HPDE6-E6E7 (cell line): ENCODE results near the gene BTD.

Experiments used
- DNase-seq: peaks from one replicate; pipeline ENCODE4 v3.0.0; 2011; ENCODE audit warnings: missing footprints; ENCODE audit errors: extremely low spot score

BTD gene

GRCh38 chr3:15636028-15636709 lies 34.6 kb downstream of the BTD start:
- DNase-seq: peak; percentile 19

GRCh38 chr3:15637131-15637951 lies 35.8 kb downstream of the BTD start:
- DNase-seq: no peak

DNA sequence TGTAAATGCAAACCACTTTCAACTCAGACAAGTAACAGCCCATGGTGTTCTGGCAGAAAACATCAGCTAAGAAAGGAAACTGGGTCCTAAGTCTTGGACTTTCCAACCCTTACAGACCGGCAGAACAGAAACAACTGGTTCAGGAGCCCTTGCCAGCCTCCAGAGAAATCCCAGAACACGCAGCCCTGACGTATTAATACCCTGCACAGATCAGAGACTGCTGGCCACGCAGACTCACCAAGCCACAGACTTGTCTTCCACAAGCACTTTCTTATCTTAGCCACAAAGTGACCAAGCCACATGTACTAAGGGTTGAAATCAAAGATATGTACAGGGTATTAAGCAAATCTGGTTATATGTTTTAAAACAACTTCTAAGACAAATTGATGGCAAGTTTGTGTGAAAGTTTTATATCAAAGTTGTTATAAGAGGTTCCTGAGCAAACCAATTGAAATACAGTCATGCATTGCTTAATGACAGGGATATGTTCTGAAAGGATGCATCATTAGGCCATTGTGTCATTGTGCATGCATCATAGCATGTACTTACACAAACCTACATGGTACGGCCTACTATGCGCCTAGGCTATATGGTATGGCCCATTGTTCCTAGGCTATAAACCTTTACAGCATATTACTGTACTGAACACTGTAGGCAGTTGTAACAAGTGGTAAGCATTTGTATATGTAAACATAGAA lies 36.8 kb downstream of the BTD start:
- no peak for DNase-seq

DNA sequence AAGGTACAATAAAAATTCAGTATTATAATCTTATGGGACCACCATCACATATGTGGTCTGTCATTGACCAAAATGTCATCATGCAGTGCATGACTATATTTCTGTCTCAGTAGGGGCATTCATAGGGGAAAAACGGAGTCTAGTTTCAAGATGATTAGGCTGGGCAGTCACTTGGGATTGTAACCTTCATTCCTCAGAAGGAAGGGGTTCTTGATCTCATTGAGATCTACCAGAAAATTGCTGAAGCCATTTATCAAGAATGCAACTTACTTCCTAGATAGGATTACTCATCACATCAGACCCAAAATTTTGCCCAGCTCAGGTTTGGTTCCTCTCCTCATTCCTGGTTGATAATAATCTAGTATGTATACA lies 37.3 kb downstream of the BTD start:
- DNase-seq: no peak

DNA sequence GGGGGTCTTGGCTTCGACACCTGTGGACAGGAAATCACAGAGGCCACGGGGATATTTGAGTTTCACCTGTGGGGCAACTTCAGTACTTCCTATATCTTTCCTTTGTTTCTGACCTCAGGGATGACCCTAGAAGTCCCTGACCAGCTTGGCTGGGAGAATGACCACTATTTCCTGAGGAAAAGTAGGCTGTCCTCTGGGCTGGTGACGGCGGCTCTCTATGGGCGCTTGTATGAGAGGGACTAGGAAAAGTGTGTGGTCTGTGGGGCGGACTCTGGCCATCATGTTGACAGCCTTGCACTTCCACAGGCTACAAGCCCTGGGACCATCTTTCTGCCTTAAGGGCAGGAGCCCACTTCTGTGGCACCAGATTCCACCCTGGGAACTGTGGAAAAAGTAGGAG lies 43.7 kb downstream of the BTD start:
- DNase-seq: no peak

DNA sequence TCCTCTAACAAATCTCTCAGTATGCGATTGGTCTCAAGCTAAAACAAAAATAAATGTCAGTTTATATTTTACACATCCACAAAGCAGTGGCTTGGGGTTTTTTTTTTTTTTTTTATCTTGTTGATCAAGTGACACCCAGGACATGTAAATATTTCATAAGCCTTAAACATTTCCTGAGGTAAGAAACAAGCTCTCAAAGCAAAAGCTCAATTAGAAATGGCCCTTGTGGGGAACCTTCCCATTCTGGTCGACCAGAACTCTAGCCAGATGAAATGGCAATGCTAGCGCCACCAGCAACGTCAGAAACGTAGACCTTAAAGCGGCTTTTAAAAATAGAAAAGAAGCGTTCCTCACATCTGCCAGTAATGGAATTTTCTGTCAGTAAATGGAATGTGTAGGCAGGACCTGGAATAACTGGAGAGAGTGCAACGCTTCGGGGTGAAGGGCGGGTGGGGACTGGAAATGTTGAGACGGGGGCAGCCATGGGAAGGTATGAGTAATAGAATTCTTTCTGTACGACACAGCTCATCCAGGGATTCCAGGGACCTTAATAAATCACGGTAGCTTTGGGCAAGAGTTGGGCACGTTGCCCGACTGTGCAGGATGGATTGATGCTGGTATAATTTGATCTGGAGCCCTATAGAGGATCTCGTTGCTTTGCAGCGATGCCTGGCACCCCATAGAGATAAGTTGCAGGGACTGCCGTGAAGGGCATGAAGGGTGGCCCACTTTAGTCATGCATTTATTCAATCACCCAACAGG lies 44.4 kb downstream of the BTD start:
- DNase-seq: no peak

GRCh38 chr3:15646851-15647511 lies 45.4 kb downstream of the BTD start:
- peak; percentile 6 for DNase-seq

DNA sequence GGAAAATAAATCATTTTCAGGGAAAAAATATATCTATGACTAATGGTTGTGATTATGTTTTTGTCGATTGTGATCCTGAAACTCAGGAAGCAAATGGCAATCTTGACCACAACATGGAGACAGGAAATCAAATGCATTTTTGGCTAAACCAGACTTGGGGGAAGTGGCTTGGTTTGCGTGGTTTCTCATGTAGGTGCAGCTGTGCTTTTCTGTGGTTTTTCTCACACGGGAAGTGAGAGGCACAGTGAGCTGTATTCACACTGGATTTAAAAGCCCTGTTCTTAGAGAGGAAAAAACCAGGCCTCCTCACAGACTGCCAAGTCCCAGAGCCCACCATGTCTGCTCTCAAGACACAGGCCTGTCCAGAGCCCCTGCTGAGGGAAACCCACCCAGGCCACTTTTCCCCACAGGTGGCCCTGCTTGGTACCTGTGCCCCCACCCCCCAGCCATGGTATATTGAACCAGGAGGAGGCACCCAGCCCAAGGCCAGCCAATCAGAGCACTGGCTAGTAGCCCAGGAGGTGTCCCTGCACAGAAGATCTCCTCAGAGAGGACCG lies 46.1 kb downstream of the BTD start:
- DNase-seq: no peak

GRCh38 chr3:15649341-15649740 lies 47.8 kb downstream of the BTD start:
- no peak for DNase-seq

DNA sequence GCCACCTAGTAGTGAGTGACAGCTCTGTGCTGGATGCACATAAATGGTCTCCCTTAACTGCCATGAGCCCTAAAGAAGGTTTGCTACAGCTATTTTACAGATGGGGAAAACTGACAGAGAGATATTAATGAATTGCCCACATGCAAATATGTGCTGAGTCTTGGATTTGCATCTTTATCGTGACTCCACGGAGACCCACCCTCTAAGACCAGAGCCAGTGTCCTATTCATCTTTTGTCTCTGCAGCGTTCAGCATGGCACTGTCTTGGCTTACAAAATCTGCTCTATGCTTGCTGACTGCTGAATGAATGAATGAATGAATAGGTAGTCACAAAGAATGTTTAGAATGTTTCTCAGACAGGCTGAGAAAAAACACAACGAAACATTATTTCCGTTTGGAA lies 48.3 kb downstream of the BTD start:
- no peak for DNase-seq

GRCh38 chr3:15651396-15651795 lies 49.9 kb downstream of the BTD start:
- DNase-seq: no peak

- no peak for DNase-seq
Observed at GRCh38 chr3:15653321-15653720, 51.8 kb downstream of the BTD start.

DNA sequence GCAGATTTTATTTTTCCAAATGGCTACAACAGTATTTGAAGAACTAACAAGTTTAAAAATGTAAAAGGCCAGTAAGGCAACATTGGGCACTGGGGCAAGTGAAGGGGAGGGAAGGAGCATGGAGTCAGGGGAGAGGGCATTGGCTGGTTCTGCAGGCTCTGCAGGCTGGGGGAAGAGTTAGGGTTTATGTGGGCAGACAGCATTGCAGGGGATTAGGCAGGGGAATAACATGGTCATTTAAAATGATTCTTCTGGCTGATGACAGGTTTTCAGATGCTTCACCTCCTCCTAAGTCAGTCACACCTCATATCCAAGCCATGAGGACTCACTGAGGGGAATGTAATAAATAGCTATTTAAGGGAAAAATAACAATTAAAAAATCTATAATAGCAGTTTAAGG lies 52.6 kb downstream of the BTD start:
- no peak for DNase-seq

DNA sequence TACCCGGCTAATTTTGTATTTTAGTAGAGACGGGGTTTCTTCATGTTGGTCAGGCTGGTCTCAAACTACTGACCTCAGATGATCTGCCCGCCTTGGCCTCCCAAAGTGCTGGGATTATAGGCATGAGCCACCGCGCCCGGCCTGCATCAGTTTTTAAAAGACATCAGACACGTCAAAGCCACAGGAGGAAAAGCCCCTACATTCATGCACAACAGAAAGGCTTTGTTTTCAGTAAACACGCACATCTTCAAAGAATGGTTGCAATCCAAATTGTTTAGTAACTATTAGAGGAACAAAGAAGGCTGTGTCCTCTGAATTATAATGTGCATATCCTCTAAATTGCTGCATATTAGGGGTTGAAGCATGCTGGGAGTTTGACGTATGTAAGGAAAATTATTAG lies 53.3 kb downstream of the BTD start:
- no peak for DNase-seq

DNA sequence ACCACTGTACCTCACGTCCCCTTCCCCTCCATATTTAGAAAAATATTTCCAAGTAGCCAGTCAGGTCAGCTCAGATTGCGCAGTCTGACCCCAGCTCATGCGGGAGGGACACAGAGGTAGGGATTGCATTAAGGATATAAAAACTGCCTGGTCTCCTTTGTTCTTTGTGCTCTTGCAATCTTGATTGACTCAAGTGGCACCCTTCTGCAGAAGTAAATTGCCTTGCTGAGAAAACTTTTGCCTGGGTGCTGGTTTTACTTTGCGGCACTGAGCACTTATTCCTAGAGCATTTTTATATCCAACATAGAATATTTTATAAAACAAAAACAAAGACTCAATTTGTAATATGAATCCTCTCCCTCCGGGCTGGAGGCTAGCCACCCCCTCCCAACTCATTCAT lies 54.8 kb downstream of the BTD start:
- DNase-seq: no peak

DNA sequence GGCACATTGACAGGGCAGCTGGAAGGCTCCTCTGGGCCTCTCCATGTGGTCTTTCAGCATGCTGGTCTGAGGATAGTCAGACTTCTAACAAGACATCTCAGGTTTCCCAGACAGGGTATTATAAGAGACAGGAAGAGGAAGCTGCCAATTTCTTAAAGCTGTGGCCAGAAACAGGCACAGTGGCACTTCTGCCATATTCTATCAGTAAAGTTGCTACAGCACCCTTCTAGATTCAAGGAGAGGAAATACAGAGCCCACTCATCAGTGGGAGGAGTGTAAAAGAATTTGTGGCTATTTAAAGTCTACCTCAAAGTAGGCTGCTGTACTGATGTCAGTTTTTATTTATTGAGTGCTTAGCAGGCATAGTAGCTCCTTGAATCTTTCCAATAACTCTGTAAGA lies 55.5 kb downstream of the BTD start:
- DNase-seq: no peak

- DNase-seq: no peak
Observed at GRCh38 chr3:15659254-15659975, 57.9 kb downstream of the BTD start.

DNA sequence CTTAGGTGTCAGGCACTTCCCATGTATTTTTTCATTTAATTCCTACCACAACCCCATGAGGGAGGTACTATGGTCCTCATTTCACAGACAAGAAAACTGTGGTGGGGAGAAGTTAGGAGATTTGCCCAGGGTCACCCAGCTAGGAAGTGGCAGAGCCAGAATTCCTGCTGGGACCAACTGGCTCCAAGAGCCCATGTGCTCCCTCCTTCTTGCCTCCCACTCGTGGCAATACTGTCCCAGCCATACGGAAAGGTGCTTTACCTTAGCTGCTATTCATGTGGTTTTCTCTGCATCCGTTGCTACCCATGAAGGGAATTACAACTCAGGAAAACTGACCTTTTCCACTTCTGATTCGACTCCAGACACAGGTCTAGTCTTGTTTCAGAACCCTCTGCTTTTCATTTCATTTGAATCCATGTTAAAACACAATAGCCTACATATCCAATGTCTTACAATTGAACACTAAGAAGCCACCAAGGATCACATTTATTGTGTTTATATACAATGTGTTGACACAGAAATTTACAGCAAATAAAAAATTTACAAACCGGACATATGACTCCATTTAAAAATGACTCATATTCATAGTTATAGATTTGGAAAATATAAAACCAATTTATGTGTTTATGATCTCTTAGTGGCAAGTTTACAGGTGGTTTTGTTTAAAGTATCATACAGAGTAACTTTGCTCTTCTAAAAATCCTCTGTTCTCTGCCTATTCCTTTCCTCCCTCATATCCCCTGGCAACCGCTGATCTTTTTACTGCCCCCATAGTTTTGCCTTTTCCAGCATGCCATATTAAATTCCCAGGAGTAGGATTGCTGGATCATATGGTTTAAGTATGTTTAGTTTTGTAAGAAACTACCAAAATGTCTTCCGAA lies 58.8 kb downstream of the BTD start:
- no peak for DNase-seq

GRCh38 chr3:15664144-15664543 lies 62.6 kb downstream of the BTD start:
- DNase-seq: no peak
